Stomach (tissue), 9 donors: ENCODE measurements around the gene VPS52. TPM values are rescaled to one million over a fixed set of nuclear protein-coding genes. Genes with fewer than 3 reads are reported as not detected.

Experiments
- DNase-seq, 2 donors: peaks; one replicate each; pipeline versions ENCODE4 v3.0.0 to v3.0.0-alpha.2; 2013 to 2019
- H3K27ac ChIP-seq, 5 donors: fragments of 200-600 bp in 4 of 5; sonication (generic) in 4 of 5; one replicate each; pipeline ENCODE4 v1.5.1; 2013 to 2019; ENCODE audit warnings: mild to moderate bottlenecking in 1 of 5, moderate library complexity in 1 of 5
- H3K27me3 ChIP-seq, 3 donors: fragments of 200-600 bp; sonication (generic); one replicate each; pipeline ENCODE4 v1.5.1; 2017 to 2019; ENCODE audit warnings: mixed run types in 1 of 3
- H3K36me3 ChIP-seq, 4 donors: fragments of 200-600 bp; sonication (generic); 1 replicate in 3 of 4; 2 replicates in 1 of 4; pipeline ENCODE4 v1.5.1; 2016 to 2019
- H3K4me1 ChIP-seq, 4 donors: fragments of 200-600 bp; sonication (generic); one replicate each; pipeline ENCODE4 v1.5.1; 2016 to 2019
- H3K4me3 ChIP-seq, 4 donors: fragments of 200-600 bp; sonication (generic) in 3 of 4; one replicate each; pipeline ENCODE4 v1.5.1; 2016 to 2019; ENCODE audit warnings: mild to moderate bottlenecking in 1 of 4
- H3K9me3 ChIP-seq, 4 donors: fragments of 200-600 bp; sonication (generic); one replicate each; pipeline ENCODE4 v1.5.1; 2016 to 2019
- EP300 ChIP-seq: sonication (generic); formaldehyde crosslinking; IDR thresholded peaks from one replicate; pipeline ENCODE4 v1.6.1; 2017; ENCODE audit warnings: antibody characterized with exemption
- POLR2A ChIP-seq, 4 donors: fragments of 450-650 bp; IDR thresholded peaks; one replicate each; pipeline ENCODE4 v1.6.1; 2016; ENCODE audit warnings: antibody characterized with exemption in 4 of 4, control low read depth in 2 of 4, mild to moderate bottlenecking in 1 of 4, moderate library complexity in 1 of 4
- POLR2AphosphoS5 ChIP-seq, 3 donors: sonication (generic); formaldehyde crosslinking; IDR thresholded peaks; one replicate each; pipeline ENCODE4 v1.6.1; 2016; ENCODE audit warnings: antibody characterized with exemption in 3 of 3
- WGBS, 5 donors: extraction: QIAGEN DNeasy Blood & Tissue Kit in 3 of 5; methylation state at CpG; one replicate each; pipeline versions ENCODE4 v1.1.5 to v1.1.7; 2013 to 2018; 5-methylcytosine and 5-hydroxymethylcytosine counted together
- intact Hi-C: fragments of 100-400 bp; cut with DNase I; formaldehyde crosslinking; loops from one replicate; pipeline ENCODE4 v1.15.1; 2023; ENCODE audit warnings: low total_unique reads
- polyA plus RNA-seq, 3 donors: library from polyadenylated mRNA; stranded (reverse); fragments of 200-250 nt; gene quantifications; one replicate each; pipeline ENCODE4 v1.2.3, GENCODE V29; 2013
- total RNA-seq, 5 donors: library from RNA; depleted of rRNA; stranded (reverse); fragments of >200 nt; gene quantifications; one replicate each; pipeline versions ENCODE4 v1.1.0 to v1.2.3, GENCODE V29; 2014 to 2016
- TF ChIP-seq, protein P1 (sequence below), 7 experiments: fragments of 450-650 bp in 4 of 7; fragments of 200-600 bp in 3 of 7; sonication (generic) in 3 of 7; IDR thresholded peaks; one replicate each; pipeline ENCODE4 v1.5.1; 2016 to 2019; ENCODE audit warnings: antibody characterized with exemption in 7 of 7, control low read depth in 2 of 7, mild to moderate bottlenecking in 1 of 7
- donor health status: healthy with polysubstance abuse.
- donor health status: Bipolar disorder and iron deficiency.
- donor health status: healthy.

VPS52 gene
- total and polyA plus RNA-seq, 8 donors: 22.6 to 89.3 (median 46.5) TPM

DNA sequence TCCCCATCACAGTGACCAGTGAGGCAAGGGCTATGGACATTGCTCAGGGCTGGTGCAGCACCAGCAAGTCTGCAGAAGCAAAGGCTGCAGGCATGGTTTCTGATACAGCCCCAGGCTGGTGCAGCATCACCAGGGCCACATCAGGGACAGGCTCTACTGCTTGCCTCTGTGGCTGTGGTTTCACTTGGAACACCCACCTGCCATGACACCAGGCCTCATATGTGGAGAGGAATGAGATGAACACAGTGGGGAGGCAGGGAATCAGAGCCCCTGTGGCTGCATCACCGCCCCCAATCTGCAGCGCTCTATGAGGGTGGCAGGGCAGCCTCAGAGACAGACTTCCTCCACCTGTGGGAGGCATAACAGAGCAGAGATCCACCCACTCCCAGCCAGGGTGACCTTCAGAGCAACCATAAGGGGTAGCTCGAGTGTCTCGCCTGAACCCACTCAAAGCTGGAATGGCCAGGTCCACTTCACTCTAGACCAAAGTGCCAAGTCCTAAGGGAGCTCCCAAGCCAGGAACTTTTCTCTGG is 55.5 kb downstream of the VPS52 start:
- peaks cover 0 to 28% (median 10%) of the 10 kb centered on the region in 3 donors for H3K27me3 ChIP-seq
- intact Hi-C loops: no loop called here
- H3K36me3 ChIP-seq: peaks cover 0 to 13% (median 9%) of the 10 kb centered on the region in 4 donors
- TF ChIP-seq POLR2A (IDR thresholded peaks at IDR 0.05) (no peak), POLR2AphosphoS5 (IDR thresholded peaks at IDR 0.05) (no peak), EP300 (no peak)
- TF ChIP-seq, protein P1, sequence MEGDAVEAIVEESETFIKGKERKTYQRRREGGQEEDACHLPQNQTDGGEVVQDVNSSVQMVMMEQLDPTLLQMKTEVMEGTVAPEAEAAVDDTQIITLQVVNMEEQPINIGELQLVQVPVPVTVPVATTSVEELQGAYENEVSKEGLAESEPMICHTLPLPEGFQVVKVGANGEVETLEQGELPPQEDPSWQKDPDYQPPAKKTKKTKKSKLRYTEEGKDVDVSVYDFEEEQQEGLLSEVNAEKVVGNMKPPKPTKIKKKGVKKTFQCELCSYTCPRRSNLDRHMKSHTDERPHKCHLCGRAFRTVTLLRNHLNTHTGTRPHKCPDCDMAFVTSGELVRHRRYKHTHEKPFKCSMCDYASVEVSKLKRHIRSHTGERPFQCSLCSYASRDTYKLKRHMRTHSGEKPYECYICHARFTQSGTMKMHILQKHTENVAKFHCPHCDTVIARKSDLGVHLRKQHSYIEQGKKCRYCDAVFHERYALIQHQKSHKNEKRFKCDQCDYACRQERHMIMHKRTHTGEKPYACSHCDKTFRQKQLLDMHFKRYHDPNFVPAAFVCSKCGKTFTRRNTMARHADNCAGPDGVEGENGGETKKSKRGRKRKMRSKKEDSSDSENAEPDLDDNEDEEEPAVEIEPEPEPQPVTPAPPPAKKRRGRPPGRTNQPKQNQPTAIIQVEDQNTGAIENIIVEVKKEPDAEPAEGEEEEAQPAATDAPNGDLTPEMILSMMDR (IDR thresholded peaks at IDR 0.05): no peak
- no peak overlapping the region for H3K27ac ChIP-seq
- no peaks in the 10 kb centered on the region for H3K9me3 ChIP-seq
- DNase-seq: no peak
- WGBS, 5 donors: 86 to 100% (median 89%) methylated on average over 2 to 4 of the region's 4 CpGs
- H3K4me1 ChIP-seq: peaks cover 13 to 25% (median 21%) of the 10 kb centered on the region in 4 donors
- no peak overlapping the region for H3K4me3 ChIP-seq

DNA sequence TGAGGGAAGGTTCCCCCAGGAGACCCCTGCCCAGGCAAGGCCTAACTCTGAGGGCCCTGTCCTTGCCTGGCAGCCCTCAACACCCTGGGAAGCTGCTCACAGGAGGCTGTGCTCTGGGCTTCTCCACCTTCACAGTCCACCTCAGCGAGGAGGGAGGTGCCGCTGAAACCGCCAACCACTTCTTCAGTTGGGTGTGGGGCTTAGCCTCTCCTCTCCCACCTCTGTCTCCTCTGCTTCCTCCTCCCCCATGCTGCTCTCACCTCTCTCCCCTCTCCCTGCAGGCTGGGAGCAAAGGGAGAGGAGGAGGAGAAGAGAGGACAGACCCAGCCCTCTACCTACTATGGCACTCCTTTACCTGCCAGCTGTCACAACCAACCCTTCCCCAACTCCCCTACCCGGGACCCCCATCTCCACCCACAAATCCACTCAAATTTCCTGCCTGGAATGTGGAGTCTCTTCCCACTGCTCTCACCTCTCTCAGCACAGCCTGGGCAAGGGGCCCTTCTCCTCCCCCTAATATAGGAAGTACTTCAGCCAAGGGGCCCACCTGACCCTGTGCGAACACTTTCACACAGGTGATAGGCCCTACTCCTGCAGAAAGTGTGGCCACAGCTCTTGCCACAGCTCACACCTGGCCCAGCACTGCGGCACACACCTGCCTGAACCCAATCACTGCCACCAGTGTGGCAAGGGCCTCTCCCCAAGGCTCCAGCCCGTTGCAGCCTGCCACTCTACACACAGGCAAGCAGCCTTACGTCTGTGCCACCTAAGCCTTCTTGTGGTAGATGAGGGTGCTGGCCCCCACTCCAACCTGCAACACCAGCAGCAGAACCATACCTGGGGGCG is 56.2 kb downstream of the VPS52 start:
- WGBS, 5 donors: 70 to 84% (median 74%) methylated on average over 9 of the region's 9 CpGs
- Histone ChIP-seq H3K4me1 (peaks cover 13 to 25% (median 21%) of the 10 kb centered on the region in 4 donors), H3K27ac (no peak overlapping the region), H3K27me3 (peaks cover 0 to 23% (median 10%) of the 10 kb centered on the region in 3 donors), H3K36me3 (peaks cover 0 to 20% (median 16%) of the 10 kb centered on the region in 4 donors), H3K4me3 (no peak overlapping the region), H3K9me3 (no peaks in the 10 kb centered on the region)
- intact Hi-C loops: no loop called here
- TF ChIP-seq EP300 (no peak), POLR2AphosphoS5 (IDR thresholded peaks at IDR 0.05) (no peak), POLR2A (IDR thresholded peaks at IDR 0.05) (no peak)
- TF ChIP-seq, protein P1 (IDR thresholded peaks at IDR 0.05): no peak
- DNase-seq: peak in 1 of 2 donors; percentile 3

DNA sequence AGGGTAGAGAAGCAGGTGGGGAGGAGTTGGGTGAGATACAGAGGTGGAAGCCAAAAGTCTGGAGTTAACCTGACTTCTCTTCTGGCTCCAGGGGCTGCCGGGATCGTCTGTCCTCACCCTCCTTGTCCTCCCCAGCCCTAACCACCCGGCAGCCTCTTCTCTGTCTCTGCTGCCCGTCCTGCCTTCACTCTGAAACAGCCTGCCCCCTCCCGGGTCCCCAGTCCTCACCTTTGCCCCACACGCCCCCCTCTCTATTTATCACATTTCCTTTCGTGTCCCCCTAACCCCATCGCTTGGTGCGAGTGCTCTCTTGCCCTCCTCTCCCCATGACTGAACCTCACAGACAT is 57.7 kb downstream of the VPS52 start:
- Histone ChIP-seq H3K4me1 (peaks cover 16 to 38% (median 26%) of the 10 kb centered on the region in 4 donors), H3K27ac (peak overlapping the region in 1 of 5 donors; percentile 46), H3K36me3 (peaks cover 0 to 32% (median 28%) of the 10 kb centered on the region in 4 donors), H3K9me3 (no peaks in the 10 kb centered on the region), H3K27me3 (peaks cover 0 to 13% (median 10%) of the 10 kb centered on the region in 3 donors), H3K4me3 (peak overlapping the region; percentile 38 to 51 (median 45))
- TF ChIP-seq, protein P1 (IDR thresholded peaks at IDR 0.05): no peak
- TF ChIP-seq POLR2A (IDR thresholded peaks at IDR 0.05) (no peak), EP300 (no peak), POLR2AphosphoS5 (IDR thresholded peaks at IDR 0.05) (no peak)
- intact Hi-C loops: no loop called here
- 14 to 25% (median 18%) methylated on average over 9 of the region's 9 CpGs for WGBS, 5 donors
- DNase-seq: no peak

DNA sequence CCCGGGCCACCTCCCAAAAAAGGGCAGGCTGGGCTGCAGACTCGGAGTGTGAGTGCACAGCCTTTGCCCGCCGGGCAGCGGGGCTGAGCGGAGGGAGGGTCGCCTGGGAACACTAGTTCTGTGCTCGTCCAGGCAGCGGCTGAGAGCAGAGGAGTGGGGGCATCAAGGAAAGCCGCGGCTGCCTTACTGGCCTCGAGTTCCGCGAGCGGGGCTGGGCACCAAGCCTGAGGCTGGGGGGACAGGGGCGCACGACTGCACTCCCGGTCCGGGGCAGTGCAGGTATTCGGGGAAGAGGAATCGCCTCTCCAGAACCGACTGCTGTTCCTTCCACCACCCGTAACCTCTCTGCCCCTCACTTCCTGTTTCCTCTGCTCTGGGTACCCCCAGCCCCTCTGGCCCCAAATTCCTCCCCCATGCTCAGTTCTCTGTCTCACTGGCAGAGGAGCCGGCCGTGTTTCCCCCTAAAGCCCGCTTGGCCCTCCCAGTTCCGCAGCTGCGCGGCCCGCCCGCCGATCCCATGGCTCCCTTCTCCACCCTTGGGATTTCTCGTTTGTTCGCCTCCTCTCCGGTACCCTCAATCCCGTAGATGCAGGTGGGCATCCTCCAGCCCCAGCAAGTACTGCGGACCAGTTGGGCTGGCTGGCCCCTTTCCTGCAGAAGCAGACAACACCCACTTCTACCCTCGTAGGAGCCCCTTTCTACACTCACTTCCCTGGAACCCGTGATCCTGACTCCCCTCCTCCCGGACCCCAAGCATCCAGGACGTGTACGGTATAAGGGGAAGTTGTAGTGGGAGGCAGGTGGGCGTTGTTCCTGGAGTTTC is 58.3 kb downstream of the VPS52 start:
- H3K4me1 ChIP-seq: peaks cover 17 to 42% (median 29%) of the 10 kb centered on the region in 4 donors
- 1 to 2% (median 1%) methylated on average over 34 to 43 of the region's 43 CpGs for WGBS, 5 donors
- intact Hi-C loops: no loop called here
- no peaks in the 10 kb centered on the region for H3K9me3 ChIP-seq
- H3K36me3 ChIP-seq: peaks cover 0 to 32% (median 28%) of the 10 kb centered on the region in 4 donors
- DNase-seq: peak in 1 of 2 donors; percentile 66
- peaks cover 0 to 13% (median 10%) of the 10 kb centered on the region in 3 donors for H3K27me3 ChIP-seq
- peak overlapping the region; percentile 38 to 51 (median 45) for H3K4me3 ChIP-seq
- no peak for TF ChIP-seq POLR2AphosphoS5 (IDR thresholded peaks at IDR 0.05)
- TF ChIP-seq, protein P1 (IDR thresholded peaks at IDR 0.05): no peak
- TF ChIP-seq EP300: no peak
- TF ChIP-seq POLR2A (IDR thresholded peaks at IDR 0.05): no peak
- peak overlapping the region in 2 of 5 donors; percentile 14 to 46 for H3K27ac ChIP-seq
